Globus pallidus (tissue), 1 donor: Measurements from ENCODE around the gene FBRSL1.
A peak's percentile ranks its signal among the peaks of the same experiment; 100 is the strongest.

Experiments
- DNase-seq: peaks from one replicate; pipeline ENCODE4 v3.0.0-alpha.2; 2015; ENCODE audit warnings: low spot score

FBRSL1 gene

GRCh38 chr12:132511516-132512196, 21.7 kb downstream of the FBRSL1 start:
- peak; percentile 69 for DNase-seq

- DNase-seq, result no peak
Measured at GRCh38 chr12:132512197-132513069, 22.5 kb downstream of the FBRSL1 start.

DNA sequence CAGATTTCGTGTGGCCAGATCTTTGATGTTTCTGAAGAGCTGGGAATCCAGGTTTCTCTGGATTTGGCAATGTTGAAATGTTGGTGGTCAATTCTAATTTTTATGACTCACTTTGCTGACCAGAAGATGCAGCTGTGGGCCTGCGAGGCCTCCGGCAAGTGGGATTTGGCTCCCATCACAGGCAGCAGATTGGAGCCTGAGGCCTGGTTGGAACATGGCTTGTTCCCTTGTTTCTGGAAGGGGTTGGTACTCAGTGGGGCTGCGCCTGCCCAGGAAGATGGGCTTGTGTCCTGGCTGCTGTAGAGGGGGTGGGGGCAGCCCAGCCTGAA, 23.1 kb downstream of the FBRSL1 start:
- no peak for DNase-seq

DNA sequence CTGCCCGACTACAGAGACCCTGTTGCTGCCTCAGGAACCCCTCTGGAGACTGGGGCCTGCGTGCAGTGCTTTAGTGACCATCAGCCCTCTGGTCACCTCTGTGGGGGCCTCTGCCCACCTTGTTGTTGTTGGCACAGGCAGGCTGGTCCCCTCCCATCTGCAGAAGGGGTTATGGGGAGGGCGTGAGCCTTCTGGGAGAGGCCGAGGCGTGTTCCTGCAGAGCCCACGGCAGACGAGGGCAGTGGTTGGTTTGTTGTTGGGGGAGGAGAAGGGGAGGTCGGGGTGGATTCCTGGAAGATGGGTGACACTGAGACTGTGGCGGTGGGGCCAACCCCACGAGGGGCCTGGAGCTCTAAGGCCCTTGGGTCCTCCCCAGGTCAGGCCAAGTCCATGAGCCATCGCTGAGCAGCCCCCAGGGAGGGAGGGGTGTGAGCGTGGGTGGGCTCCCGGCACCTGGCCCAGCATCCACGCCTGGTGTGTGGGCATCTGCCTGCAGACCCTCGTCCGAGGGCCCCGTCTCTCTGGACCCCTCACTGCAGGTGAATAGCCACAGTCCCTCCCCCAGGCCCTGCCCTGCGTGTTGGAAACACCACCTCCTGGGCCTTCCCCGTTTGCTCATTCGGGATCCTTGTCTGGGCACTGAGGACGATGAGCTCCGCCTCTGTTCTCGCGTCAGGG, 23.6 kb downstream of the FBRSL1 start:
- no peak for DNase-seq

GRCh38 chr12:132514216-132514820, 24.4 kb downstream of the FBRSL1 start:
- DNase-seq, result no peak

GRCh38 chr12:132514838-132515237, 24.9 kb downstream of the FBRSL1 start:
- DNase-seq, result no peak

DNA sequence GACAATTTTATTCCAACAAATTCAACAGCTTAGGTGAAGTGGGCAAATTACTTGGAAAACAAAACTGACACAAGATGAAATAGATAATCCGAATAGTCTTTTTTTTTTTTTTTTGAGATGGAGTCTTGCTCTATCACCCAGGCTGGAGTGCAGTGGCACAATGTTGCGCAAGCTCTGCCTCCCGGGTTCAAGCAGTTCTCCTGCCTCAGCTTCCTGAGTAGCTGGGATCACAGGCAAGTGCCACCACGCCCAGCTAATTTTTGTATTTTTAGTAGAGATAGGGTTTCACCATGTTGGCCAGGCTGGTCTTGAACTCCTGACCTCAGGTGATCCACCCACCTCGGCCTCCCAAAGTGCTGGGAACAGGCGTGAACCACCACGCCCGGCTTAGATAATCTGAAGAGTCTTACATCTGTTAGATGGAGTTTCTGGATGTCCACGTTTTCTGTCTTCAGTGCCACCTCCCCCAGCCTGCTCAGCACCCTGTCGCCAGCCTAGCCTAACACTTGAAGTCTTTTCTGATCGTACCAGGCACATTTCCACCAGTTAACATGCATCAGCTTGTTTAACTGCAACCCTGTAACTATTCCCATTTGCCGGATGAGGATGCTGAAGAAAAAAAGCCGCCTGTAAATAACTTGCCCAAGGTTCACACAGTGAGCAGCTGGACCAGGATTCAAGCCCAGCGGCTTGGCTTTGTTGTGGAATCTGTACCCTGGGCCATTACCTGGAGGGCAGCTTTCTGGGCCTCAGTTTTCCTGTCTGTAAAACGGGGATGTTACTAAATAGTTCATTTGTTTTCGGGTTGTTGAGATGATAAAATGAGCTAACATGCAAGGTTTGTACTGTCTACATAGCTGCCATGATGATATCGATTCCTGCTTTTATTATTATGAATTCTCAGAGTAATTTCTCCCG, 26.4 kb downstream of the FBRSL1 start:
- no peak for DNase-seq

- DNase-seq, result no peak
Measured at GRCh38 chr12:132517013-132517739, 27.2 kb downstream of the FBRSL1 start.

- peak; percentile 61 for DNase-seq
Measured at GRCh38 chr12:132517740-132518100, 27.8 kb downstream of the FBRSL1 start.

DNA sequence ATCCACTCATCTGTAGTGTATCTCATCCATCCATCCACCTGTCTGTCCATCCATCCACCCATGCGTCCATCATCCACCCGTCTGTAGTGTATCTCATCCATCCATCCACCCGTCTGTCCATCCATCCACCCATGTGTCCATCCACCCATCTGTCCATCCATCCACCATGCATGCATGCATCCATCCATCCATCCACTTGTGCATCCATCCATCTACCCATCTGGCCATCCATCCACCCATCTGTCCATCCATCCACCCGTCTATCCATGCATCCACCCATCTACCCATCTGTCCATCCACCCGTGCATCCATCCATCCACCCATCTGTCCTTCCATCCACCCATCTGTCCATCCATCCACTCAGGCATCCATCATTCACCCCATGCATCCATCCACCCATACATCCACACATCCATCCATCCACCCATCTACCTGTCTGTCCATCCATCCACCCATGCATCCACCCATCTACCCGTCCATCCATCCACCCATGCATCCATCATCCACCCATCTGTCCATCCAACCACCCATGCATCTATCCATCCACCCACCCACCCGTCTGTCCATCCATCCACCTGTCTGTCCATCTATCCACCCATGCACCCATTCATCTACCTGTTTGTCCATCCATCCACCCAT, 28.5 kb downstream of the FBRSL1 start:
- no peak for DNase-seq

GRCh38 chr12:132520421-132521199, 30.7 kb downstream of the FBRSL1 start:
- DNase-seq, result no peak

- DNase-seq, result no peak
Measured at GRCh38 chr12:132521200-132521580, 31.2 kb downstream of the FBRSL1 start.

DNA sequence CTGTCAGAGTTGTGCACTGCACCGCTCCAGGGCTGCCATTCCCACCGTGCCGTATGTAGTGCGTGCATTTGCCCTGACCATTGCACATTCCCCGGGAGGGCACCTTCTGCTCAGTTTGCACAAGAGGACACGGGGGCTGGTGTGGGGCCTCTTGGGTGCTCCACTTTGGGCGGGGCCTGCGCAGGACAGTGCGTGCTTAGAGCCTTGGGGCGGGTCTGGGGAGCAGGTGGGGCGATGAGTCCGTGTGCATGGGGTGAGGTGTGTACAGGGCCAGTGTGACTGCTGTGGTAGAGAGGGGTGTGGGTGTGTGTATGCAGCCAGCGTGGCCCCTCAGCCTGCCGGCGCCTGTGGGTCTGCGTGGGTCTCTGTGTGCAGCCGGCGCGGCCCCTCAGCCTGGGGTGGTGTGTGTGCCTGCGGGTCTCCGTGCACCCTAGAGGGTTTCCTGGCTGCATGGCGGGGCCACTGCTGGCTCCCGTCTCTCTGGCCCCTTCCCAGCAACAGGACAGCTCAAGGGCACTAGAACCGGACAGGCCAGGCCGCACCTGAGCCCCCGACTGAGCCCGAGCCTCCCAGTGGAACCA, 31.9 kb downstream of the FBRSL1 start:
- no peak for DNase-seq

GRCh38 chr12:132522592-132523380, 32.8 kb downstream of the FBRSL1 start:
- DNase-seq, result no peak

- DNase-seq, result peak; percentile 75
Measured at GRCh38 chr12:132523576-132524331, 33.8 kb downstream of the FBRSL1 start.

DNA sequence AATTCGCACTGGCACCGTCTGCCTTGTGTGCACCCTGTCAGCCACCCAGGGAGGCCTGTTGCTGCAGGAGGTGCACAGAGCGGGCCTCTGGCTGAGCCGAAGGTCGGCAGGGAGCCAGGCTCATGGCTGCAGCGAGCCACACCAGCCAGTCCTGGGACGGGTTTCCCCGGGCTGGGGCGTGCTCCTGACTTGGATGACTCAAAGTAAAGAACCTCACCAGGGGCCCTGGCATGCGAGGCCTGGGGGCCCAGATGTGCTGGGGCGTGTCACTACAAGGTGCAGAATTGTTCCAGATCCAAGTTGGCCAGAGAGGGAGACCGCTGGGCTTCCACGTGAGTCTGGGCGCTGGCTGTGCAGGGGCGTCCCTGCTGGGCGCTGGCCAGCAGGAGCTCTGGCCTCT, 34.5 kb downstream of the FBRSL1 start:
- peak; percentile 57 for DNase-seq

GRCh38 chr12:132525011-132525832, 35.3 kb downstream of the FBRSL1 start:
- no peak for DNase-seq
